ENCODE results near the gene COL15A1. TPM values are rescaled to one million over a fixed set of nuclear protein-coding genes. Genes with fewer than 3 reads are reported as not detected.

Gene COL15A1
- total RNA-seq, 4 donors from 2014 or later, result 134 to 256 (median 145) TPM

- Histone ChIP-seq H3K36me3 (peaks cover 0 to 5% (median 0%) of the 10 kb centered on the region in 4 donors), H3K27me3 (no peaks in the 10 kb centered on the region), H3K4me1 (peaks cover 10 to 21% (median 16%) of the 10 kb centered on the region in 4 donors), H3K4me3 (no peak overlapping the region), H3K27ac (replicated peaks in 1 of 4) (no peak overlapping the region), H3K9me3 (no peaks in the 10 kb centered on the region)
- TF ChIP-seq POLR2A (IDR thresholded peaks at IDR 0.05; ENCODE audit: low read depth), result no peak
- no peak for TF ChIP-seq CTCF (IDR thresholded peaks at IDR 0.05)
- no peak for TF ChIP-seq POLR2AphosphoS5 (IDR thresholded peaks at IDR 0.05)
- no peak for TF ChIP-seq EP300 (IDR thresholded peaks at IDR 0.05)
- 82% methylated on average over 6 of the region's 6 CpGs for WGBS
- no peak for DNase-seq (ENCODE audit: extremely low spot score)
- intact Hi-C loops (cut with DNase I), result no loop called here
These were observed 131.7 kb downstream of the COL15A1 start for GRCh38 chr9:99075246-99075912.

DNA sequence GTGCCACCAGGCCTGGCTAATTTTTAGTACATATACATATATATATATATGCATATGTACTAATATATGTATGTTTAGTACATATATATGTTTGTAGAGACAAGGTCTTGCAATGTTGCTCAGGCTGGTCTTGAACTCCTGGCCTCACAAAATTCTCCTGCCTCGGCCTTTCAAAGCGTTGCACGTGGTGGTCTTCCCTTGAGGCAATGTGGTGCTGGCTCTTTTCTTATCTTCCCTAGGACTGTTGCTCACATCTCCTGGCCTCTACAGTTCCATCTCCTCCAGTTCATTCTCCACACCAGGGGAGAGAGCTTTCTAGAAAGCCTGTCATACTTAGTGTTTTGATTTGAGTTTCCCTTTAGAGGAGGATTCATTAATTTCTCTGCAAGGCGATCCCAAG is 132.3 kb downstream of the COL15A1 start:
- H3K4me1 ChIP-seq, result peaks cover 10 to 15% (median 12%) of the 10 kb centered on the region in 4 donors
- no peaks in the 10 kb centered on the region for H3K9me3 ChIP-seq
- H3K4me3 ChIP-seq, result no peak overlapping the region
- DNase-seq (ENCODE audit: extremely low spot score), result no peak
- TF ChIP-seq POLR2AphosphoS5 (IDR thresholded peaks at IDR 0.05), result no peak
- TF ChIP-seq POLR2A (IDR thresholded peaks at IDR 0.05; ENCODE audit: low read depth), result no peak
- no peak for TF ChIP-seq EP300 (IDR thresholded peaks at IDR 0.05)
- no peak for TF ChIP-seq CTCF (IDR thresholded peaks at IDR 0.05)
- no peak overlapping the region for H3K27ac ChIP-seq (replicated peaks in 1 of 4)
- H3K27me3 ChIP-seq, result no peaks in the 10 kb centered on the region
- H3K36me3 ChIP-seq, result no peaks in the 10 kb centered on the region
- intact Hi-C loops (cut with DNase I), result loop anchor here (2.0 kb wide), 1 partner anchor 59 kb away; no protein-coding TSS in a partner anchor
- WGBS, result 92% methylated on average over 4 of the region's 4 CpGs

GRCh38 chr9:99076483-99077171 is 132.9 kb downstream of the COL15A1 start:
- H3K27ac ChIP-seq (replicated peaks in 1 of 4), result no peak overlapping the region
- H3K4me1 ChIP-seq, result peaks cover 4 to 12% (median 10%) of the 10 kb centered on the region in 4 donors
- no peak overlapping the region for H3K4me3 ChIP-seq
- no peak for TF ChIP-seq EP300 (IDR thresholded peaks at IDR 0.05)
- no peak for TF ChIP-seq POLR2AphosphoS5 (IDR thresholded peaks at IDR 0.05)
- no peak for TF ChIP-seq POLR2A (IDR thresholded peaks at IDR 0.05; ENCODE audit: low read depth)
- TF ChIP-seq CTCF (IDR thresholded peaks at IDR 0.05), result no peak
- intact Hi-C loops (cut with DNase I), result loop anchor here (2.0 kb wide), 1 partner anchor 58 kb away; no protein-coding TSS in a partner anchor
- WGBS, result 32% methylated on average over 4 of the region's 6 CpGs
- no peaks in the 10 kb centered on the region for H3K27me3 ChIP-seq
- no peaks in the 10 kb centered on the region for H3K36me3 ChIP-seq
- no peak for DNase-seq (ENCODE audit: extremely low spot score)
- H3K9me3 ChIP-seq, result no peaks in the 10 kb centered on the region

- TF ChIP-seq POLR2A (IDR thresholded peaks at IDR 0.05; ENCODE audit: low read depth) (no peak), CTCF (IDR thresholded peaks at IDR 0.05) (no peak), POLR2AphosphoS5 (IDR thresholded peaks at IDR 0.05) (no peak), EP300 (IDR thresholded peaks at IDR 0.05) (no peak)
- no peaks in the 10 kb centered on the region for H3K9me3 ChIP-seq
- intact Hi-C loops (cut with DNase I), result no loop called here
- no peak overlapping the region for H3K27ac ChIP-seq (replicated peaks in 1 of 4)
- H3K4me3 ChIP-seq, result no peak overlapping the region
- no peaks in the 10 kb centered on the region for H3K36me3 ChIP-seq
- no peak for DNase-seq (ENCODE audit: extremely low spot score)
- WGBS, result 73% methylated on average over 2 of the region's 2 CpGs
- H3K27me3 ChIP-seq, result no peaks in the 10 kb centered on the region
- H3K4me1 ChIP-seq, result peaks cover 0 to 11% (median 8%) of the 10 kb centered on the region in 4 donors
These were observed 135.0 kb downstream of the COL15A1 start for GRCh38 chr9:99078717-99079116.

Data from esophagus muscularis mucosa (tissue), 4 donors.